GM23338 (cell line): ENCODE data around the gene MCRIP1.
A peak's percentile ranks its signal among the peaks of the same experiment; 100 is the strongest.

Experiments used
- CREB1 ChIP-seq: fragments of 250-450 bp; sonication (Bioruptor Pico); IDR thresholded peaks from 2 replicates; pipeline ENCODE4 v1.5.0; 2020; ENCODE audit warnings: low read depth, mild to moderate bottlenecking, moderate library complexity
- EZH2 ChIP-seq: fragments of 200-600 bp; sonication (generic); IDR thresholded peaks from one replicate; pipeline ENCODE4 v1.8.0; 2017; ENCODE audit warnings: antibody characterized with exemption, mild to moderate bottlenecking, low read depth; ENCODE audit not compliant: unreplicated experiment
- TF ChIP-seq, protein P1 (sequence below), 2 experiments: fragments of 200-600 bp in 1 of 2; sonication (generic) in 1 of 2; conservative IDR thresholded peaks; 2 replicates each; pipeline versions ENCODE4 v1.5.1 to v1.6.1; 2016 to 2017; ENCODE audit warnings: antibody characterized with exemption in 2 of 2, low read depth in 2 of 2, mild to moderate bottlenecking in 2 of 2, moderate library complexity in 1 of 2
- TF ChIP-seq, protein P2 (sequence below): IDR thresholded peaks from one replicate; pipeline ENCODE4 v1.6.1; 2018; ENCODE audit warnings: antibody characterized with exemption; ENCODE audit not compliant: unreplicated experiment

DNA sequence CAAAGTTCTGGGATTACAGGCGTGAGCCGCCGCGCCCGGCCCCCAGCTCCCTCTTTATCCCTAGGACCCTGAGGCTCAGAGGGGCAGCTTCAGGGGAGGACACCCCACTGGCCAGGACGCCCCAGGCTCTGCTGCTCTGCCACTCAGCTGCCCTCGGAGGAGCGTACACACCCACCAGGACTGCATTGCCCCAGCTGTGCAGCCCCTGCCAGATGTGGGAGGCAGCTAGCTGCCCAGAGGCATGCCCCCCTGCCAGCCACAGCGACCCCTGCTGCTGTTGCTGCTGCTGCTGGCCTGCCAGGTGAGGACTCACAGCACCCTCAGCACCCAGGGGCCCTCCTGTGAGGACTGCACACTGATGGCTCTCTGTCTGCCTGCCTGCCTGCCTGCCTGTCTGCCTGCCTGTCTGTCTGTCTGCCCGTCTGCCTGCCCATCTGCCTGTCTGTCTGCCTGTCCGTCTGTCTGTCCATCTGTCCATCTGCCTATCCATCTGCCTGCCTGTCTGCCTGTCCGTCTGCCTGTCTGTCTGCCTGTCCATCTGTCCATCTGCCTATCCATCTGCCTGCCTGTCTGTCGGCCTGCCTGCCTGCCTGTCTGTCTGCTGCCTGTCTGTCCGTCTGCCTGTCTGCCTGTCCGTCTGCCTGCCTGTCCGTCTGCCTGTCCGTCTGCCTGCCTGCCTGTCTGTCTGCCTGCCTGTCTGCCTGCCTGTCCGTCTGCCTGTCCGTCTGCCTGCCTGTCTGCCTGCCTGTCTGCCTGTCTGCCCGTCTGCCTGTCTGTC, 24.1 kb downstream of the MCRIP1 start:
- TF ChIP-seq, protein P1, sequence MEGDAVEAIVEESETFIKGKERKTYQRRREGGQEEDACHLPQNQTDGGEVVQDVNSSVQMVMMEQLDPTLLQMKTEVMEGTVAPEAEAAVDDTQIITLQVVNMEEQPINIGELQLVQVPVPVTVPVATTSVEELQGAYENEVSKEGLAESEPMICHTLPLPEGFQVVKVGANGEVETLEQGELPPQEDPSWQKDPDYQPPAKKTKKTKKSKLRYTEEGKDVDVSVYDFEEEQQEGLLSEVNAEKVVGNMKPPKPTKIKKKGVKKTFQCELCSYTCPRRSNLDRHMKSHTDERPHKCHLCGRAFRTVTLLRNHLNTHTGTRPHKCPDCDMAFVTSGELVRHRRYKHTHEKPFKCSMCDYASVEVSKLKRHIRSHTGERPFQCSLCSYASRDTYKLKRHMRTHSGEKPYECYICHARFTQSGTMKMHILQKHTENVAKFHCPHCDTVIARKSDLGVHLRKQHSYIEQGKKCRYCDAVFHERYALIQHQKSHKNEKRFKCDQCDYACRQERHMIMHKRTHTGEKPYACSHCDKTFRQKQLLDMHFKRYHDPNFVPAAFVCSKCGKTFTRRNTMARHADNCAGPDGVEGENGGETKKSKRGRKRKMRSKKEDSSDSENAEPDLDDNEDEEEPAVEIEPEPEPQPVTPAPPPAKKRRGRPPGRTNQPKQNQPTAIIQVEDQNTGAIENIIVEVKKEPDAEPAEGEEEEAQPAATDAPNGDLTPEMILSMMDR (conservative IDR thresholded peaks at IDR 0.05; ENCODE audit: low read depth in 2 of 2): peak in 1 of 2 experiments; percentile 35; a peak in 2 of 4 replicates
- TF ChIP-seq, protein P2, sequence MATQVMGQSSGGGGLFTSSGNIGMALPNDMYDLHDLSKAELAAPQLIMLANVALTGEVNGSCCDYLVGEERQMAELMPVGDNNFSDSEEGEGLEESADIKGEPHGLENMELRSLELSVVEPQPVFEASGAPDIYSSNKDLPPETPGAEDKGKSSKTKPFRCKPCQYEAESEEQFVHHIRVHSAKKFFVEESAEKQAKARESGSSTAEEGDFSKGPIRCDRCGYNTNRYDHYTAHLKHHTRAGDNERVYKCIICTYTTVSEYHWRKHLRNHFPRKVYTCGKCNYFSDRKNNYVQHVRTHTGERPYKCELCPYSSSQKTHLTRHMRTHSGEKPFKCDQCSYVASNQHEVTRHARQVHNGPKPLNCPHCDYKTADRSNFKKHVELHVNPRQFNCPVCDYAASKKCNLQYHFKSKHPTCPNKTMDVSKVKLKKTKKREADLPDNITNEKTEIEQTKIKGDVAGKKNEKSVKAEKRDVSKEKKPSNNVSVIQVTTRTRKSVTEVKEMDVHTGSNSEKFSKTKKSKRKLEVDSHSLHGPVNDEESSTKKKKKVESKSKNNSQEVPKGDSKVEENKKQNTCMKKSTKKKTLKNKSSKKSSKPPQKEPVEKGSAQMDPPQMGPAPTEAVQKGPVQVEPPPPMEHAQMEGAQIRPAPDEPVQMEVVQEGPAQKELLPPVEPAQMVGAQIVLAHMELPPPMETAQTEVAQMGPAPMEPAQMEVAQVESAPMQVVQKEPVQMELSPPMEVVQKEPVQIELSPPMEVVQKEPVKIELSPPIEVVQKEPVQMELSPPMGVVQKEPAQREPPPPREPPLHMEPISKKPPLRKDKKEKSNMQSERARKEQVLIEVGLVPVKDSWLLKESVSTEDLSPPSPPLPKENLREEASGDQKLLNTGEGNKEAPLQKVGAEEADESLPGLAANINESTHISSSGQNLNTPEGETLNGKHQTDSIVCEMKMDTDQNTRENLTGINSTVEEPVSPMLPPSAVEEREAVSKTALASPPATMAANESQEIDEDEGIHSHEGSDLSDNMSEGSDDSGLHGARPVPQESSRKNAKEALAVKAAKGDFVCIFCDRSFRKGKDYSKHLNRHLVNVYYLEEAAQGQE: no peak
- TF ChIP-seq CREB1 (CRISPR knock-in tag): no peak
- no peak for TF ChIP-seq EZH2
